Colonic mucosa (tissue), 4 donors: ENCODE data around the gene ADAMTS19. TPM values are rescaled to one million over a fixed set of nuclear protein-coding genes. Genes with fewer than 3 reads are reported as not detected.

Experiments
- DNase-seq: peaks from one replicate; pipeline ENCODE4 v3.0.0-alpha.2; 2020
- H3K27ac ChIP-seq: fragments of 200-600 bp; one replicate; pipeline ENCODE4 v1.8.0; 2021
- H3K27me3 ChIP-seq: fragments of 200-600 bp; one replicate; pipeline ENCODE4 v1.8.0; 2021
- H3K36me3 ChIP-seq: fragments of 200-600 bp; one replicate; pipeline ENCODE4 v1.8.0; 2021
- H3K4me1 ChIP-seq: fragments of 200-600 bp; one replicate; pipeline ENCODE4 v1.8.0; 2021; ENCODE audit warnings: mild to moderate bottlenecking
- H3K4me3 ChIP-seq: fragments of 200-600 bp; one replicate; pipeline ENCODE4 v1.8.0; 2021
- H3K9ac ChIP-seq, 2 donors: one replicate each; pipeline ENCODE4 v1.7.0; 2013; ENCODE audit warnings: control low read depth in 2 of 2, low read depth in 2 of 2, low read length in 2 of 2
- H3K9me3 ChIP-seq: fragments of 200-600 bp; one replicate; pipeline ENCODE4 v1.8.0; 2021
- CTCF ChIP-seq: fragments of 200-600 bp; IDR thresholded peaks from one replicate; pipeline ENCODE4 v1.8.0; 2022; ENCODE audit warnings: antibody characterized with exemption, mild to moderate bottlenecking
- intact Hi-C: fragments of 100-400 bp; cut with DNase I; formaldehyde crosslinking; loops from one replicate; pipeline ENCODE4 v1.14.1; 2022
- total RNA-seq, 2 donors: library from RNA; stranded (reverse); fragmentation: NEBNext Ultra II Directional in 1 of 2; extraction: Animal tissue kit (Norgen Biotek cat#: 25700) in 1 of 2; gene quantifications; one replicate each; pipeline ENCODE4 v1.2.1, GENCODE V29; 2021
- donor health status: healthy.
- donor health status: DM: no; HTN: no; CAD: no.
- donor health status: DM: no; HTN: no; CAD: no.

Gene ADAMTS19
- total RNA-seq, 2 donors from 2014 or later = 0.80 to 1.1 TPM

DNA sequence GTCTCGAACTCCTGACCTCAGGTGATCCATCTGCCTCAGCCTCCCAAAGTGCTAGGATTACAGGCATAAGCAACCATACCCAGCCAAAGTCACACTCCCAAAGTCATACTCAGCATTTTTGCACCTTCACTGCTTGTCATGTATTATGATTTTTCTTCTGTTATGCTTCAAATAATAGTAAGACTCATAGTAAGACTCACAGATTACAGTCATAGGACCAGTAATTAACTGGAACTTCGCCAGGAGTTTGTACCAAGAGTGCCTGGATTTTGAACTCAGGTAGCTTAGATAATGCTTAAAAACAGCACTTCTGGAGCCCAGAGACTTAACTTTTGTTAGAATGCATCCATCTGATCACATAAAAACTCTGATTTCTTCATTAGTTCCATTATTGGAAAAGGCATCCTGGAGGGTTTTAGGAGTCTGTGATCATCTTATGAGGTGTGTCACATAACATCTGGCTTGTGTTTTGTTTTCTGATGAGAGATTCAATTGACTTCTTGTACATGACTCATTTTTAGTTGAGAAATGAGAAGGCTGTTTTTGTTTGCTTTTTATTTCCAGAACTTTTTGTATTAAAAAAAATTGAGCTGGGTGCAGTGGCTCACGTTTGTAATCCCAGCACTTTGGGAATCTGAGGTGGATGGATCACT lies 131.5 kb downstream of the ADAMTS19 start:
- TF ChIP-seq CTCF = no peak
- intact Hi-C loops = no loop called here
- Histone ChIP-seq H3K9me3 (peaks cover 4% of the 10 kb centered on the region), H3K36me3 (no peaks in the 10 kb centered on the region), H3K9ac (no peak overlapping the region), H3K27me3 (no peaks in the 10 kb centered on the region), H3K4me1 (no peaks in the 10 kb centered on the region), H3K4me3 (no peak overlapping the region), H3K27ac (no peak overlapping the region)
- DNase-seq = no peak

DNA sequence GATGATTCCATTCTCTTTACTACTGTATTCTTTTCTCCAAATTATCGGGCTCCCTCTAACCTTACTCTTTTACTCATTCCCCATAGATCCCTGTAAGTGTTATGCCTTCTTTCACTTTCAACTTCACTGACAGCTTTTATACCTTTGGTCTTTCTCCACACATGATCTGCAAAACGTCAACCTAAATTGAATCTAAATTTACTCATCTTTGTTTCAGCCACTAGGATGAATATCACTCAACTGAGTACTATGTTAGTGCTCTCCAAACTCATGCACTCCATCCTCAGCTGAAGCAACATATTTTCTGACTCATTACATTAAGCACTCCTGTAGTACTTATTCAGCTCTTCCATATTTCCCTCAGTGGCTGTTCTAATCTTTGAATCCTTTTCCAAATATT lies 133.4 kb downstream of the ADAMTS19 start:
- H3K9me3 ChIP-seq = peaks cover 4% of the 10 kb centered on the region
- no peak for DNase-seq
- no peak overlapping the region for H3K27ac ChIP-seq
- H3K4me3 ChIP-seq = no peak overlapping the region
- intact Hi-C loops = no loop called here
- no peaks in the 10 kb centered on the region for H3K36me3 ChIP-seq
- H3K9ac ChIP-seq = no peak overlapping the region
- no peaks in the 10 kb centered on the region for H3K27me3 ChIP-seq
- no peaks in the 10 kb centered on the region for H3K4me1 ChIP-seq
- TF ChIP-seq CTCF = no peak

GRCh38 chr5:129601576-129601975 lies 141.5 kb downstream of the ADAMTS19 start:
- no peak for DNase-seq
- intact Hi-C loops = no loop called here
- TF ChIP-seq CTCF = no peak

DNA sequence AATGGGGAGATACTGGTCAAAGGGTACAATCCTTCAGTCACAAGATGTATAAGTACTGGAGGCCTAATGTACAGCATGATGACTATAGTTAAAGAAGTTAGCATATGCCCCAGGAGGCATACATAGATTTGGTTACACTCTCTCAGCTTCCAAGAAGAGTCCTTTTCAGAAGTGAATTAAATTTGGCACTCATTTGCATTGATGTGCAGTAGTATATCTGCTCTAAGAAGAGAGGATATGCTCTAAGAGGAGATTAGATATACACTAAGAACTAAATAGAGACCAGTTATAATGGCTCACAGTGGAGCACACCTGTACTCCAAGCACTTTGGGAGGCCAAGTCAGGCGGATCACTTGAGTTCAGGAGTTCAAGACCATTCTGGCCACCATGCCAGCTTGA lies 148.3 kb downstream of the ADAMTS19 start:
- Histone ChIP-seq H3K9me3 (no peaks in the 10 kb centered on the region), H3K27ac (no peak overlapping the region), H3K27me3 (no peaks in the 10 kb centered on the region), H3K4me1 (no peaks in the 10 kb centered on the region), H3K9ac (no peak overlapping the region), H3K36me3 (no peaks in the 10 kb centered on the region), H3K4me3 (no peak overlapping the region)
- intact Hi-C loops = no loop called here
- DNase-seq = no peak
- TF ChIP-seq CTCF = no peak

More at GRCh38 chr5:129601576-129601975, 141.5 kb downstream of the ADAMTS19 start:
- Histone ChIP-seq H3K27me3 (no peaks in the 10 kb centered on the region), H3K4me3 (no peak overlapping the region), H3K9ac (no peak overlapping the region), H3K9me3 (no peaks in the 10 kb centered on the region), H3K4me1 (no peaks in the 10 kb centered on the region), H3K36me3 (no peaks in the 10 kb centered on the region), H3K27ac (no peak overlapping the region)

DNA sequence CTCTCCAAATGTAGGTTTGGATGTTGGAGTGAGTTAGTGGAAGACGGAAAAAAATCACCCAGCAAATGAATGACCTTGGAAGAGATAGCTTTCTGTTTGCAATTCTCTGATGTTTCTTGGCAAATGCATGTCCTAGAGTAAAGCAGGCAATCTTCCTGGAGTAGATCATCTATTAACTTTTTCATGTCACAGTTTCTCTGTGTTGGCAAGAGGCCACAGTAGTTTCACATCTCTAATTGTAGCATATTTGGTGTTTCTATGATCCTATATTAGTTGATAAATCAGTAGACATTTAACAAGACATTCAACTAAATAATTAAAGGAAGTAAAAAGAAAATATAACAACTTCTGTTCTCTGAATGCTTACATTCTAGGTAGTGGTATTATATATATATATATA lies 149.6 kb downstream of the ADAMTS19 start:
- no peaks in the 10 kb centered on the region for H3K27me3 ChIP-seq
- intact Hi-C loops = no loop called here
- no peaks in the 10 kb centered on the region for H3K9me3 ChIP-seq
- DNase-seq = no peak
- no peak overlapping the region for H3K9ac ChIP-seq
- no peaks in the 10 kb centered on the region for H3K4me1 ChIP-seq
- H3K4me3 ChIP-seq = no peak overlapping the region
- no peaks in the 10 kb centered on the region for H3K36me3 ChIP-seq
- no peak for TF ChIP-seq CTCF
- no peak overlapping the region for H3K27ac ChIP-seq
